Effector CD8-positive, alpha-beta T cell (primary cell): Measurements from ENCODE around the gene LTB4R2.
"Not testable (repeated sequence)": the region's sequence is repeated elsewhere in the genome, so short reads cannot be mapped to it uniquely, and the experiment has no call there.

Source experiments
- DNase-seq: peaks from one replicate; lab custom pipeline; 2025; lab: John Stamatoyannopoulos, UW

LTB4R2 gene

GRCh38 chr14:24339284-24340151 lies 29.6 kb downstream of the LTB4R2 start, which contains the start of gene RIPK3:
TSS of gene RIPK3 (minus strand) at chr14:24339991. CDS start at chr14:24339826, 165 bp downstream.
- DNase-seq: peak; percentile 43

DNA sequence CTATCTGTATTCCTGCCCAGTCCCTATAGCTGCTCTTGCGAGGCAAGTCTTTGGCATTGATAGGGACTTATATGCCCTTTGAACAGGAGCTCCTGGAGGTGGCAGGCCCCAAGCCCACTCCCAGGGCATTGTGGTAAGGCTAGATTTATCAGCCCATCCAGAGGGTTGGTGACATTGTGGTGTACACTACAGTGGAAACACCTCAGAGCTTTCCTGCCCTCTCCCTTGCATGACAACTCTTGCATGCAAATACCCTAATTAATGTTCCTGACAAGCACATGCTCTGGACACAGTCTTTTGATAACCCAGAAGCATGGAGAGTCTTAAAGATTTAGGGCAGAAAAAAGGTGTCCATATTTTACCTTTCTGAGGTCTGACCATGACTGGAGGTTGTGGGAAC lies 30.7 kb downstream of the LTB4R2 start:
- DNase-seq: no peak

DNA sequence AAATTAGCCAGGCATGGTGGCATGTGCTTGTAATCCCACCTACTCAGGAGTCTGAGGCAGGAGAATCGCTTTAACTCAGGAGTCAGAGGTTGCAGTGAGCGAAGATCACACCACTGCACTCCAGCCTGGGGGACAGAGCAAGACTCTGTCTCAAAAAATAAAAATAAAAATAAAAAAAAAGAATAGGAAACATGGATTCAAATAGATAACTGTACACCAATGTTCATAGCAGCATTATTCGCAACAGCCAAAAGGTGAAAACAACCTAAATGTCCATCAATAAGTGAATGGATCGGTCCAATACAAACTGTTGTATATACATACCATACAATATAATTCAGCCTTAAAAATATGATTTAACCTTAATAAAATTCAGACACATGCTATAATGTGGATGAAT lies 32.9 kb downstream of the LTB4R2 start:
- DNase-seq: no peak

DNA sequence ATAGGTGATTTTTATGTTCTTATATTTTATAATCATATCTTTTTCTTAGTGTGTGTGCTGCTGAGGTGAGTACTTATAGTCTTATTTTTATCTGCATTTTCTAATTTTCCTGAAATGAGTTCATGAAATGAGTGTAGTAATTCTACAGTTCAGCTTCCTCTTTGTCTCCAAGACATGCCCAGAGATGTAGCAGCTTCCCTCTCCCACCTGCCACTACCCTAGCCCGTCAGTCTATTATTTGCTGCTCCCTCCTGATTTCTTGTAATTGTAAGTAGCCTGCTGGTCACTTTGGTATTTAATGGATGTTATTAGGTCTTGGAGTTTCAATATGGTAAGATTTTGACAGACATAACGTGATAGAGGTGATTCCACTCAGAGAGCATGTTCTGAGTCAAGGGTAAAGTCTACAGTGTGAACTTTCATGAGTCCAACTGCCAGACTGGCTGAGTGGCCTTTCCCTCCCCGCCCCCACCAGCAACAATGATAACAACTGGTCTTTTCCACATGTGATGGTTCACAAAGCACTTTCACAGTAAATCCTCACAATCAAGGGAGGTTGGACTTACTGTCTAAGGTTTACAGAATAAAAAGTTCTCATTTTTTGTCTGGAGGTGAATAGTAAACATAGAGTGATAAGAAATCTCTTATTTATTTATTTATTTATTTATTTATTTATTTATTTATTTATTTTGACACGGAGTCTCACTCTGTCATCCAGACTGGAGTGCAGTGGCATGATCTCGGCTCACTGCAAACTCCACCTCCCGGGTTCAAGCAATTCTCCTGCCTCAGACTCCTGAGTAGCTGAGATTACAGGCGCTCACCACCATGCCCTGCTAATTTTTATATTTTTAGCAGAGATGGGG lies 34.1 kb downstream of the LTB4R2 start:
- DNase-seq: no peak

- no peak for DNase-seq
These were observed 37.2 kb downstream of the LTB4R2 start for GRCh38 chr14:24347134-24347533.

GRCh38 chr14:24348186-24348585 lies 38.2 kb downstream of the LTB4R2 start:
- DNase-seq: no peak

DNA sequence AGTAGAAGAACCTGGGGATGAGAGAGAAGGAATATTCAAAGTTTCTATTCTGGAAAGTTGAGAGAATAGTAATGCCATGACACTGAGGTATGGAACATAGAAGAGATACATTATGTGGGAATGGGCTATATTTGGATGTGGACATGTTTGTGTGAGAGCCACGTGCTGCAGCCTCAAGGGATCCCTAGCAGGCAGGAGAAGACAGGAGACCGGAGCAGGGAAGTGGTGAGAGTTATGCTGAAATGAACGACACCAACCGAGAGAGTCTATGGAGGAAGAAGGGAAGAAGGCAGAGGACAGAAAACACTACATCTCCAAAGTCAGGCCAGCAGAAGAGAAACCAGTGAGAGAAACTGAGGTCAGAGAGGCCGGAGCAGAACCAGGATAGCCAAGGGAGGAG lies 39.8 kb downstream of the LTB4R2 start:
- no peak for DNase-seq

- DNase-seq: no peak
These were observed 41.6 kb downstream of the LTB4R2 start for GRCh38 chr14:24351517-24351916.

- no peak for DNase-seq
These were observed 43.9 kb downstream of the LTB4R2 start for GRCh38 chr14:24353559-24354481.

DNA sequence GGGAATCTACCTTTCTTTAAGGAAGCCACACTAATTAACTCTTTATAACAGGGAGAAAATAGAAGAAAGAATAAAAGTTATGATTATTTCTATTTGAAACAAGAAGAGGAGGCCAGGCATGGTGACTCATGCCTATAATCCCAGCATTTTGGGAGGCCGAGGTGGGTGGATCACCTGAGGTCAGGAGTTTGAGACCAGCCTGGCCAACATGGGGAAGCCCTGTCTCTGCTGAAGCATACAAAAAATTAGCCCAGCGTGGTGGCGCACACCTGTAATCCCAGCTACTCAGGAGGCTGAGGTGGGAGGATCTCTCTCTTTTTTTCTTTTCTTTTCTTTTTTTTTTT lies 44.5 kb downstream of the LTB4R2 start:
- not testable (repeated sequence) for DNase-seq

GRCh38 chr14:24355009-24355408 lies 45.1 kb downstream of the LTB4R2 start:
- DNase-seq: no peak

DNA sequence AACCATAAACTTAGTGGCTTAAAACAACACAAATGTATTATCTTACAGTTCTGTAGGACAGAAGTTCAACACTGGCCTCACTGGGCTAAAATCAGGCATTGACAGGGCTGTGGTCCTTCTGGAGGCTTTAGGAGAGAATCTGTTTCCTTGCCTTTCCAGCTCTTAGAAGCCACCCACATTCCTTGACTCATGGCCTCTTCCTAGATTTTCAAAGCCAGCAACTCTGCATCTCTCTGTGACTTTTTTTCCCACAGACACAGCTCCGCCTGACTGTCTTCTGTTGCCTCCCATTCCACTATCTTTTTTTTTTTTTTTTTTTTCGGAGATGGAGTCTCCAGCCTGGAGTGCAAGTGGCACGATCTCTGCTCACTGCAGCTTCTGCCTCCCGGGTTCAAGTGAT lies 46.3 kb downstream of the LTB4R2 start:
- DNase-seq: no peak

DNA sequence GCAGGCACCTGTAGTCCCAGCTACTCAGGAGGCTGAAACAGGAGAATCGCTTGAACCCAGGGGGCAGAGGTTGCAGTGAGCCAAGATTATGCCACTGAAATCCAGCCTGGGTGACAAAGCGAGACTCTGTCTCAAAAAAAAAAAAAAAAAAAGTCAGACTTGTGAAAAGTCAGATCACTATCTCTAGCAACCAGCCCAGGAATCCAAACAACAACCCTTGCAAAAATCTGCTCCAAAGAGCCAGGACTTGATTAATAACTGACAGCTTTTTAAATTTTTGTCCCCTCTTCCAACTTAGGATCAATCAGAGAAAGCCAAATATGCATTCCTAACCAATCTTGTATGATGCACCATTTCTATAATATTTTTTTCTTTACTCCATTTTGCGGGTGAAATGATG lies 50.3 kb downstream of the LTB4R2 start:
- DNase-seq: no peak

GRCh38 chr14:24361326-24361725 lies 51.4 kb downstream of the LTB4R2 start:
- DNase-seq: no peak
